IMR-90 (cell line): ENCODE data around the gene HTT. TPM values are rescaled to one million over a fixed set of nuclear protein-coding genes. Genes with fewer than 3 reads are reported as not detected.

Experiments
- ATAC-seq: fragments of 200-7000 bp; cut with Tn5 transposase; 2 replicates; pipeline ENCODE4 v1.9.1; 2020; ENCODE audit warnings: low read depth, mild to moderate bottlenecking, moderate library complexity
- BruUV-seq: library from RNA; stranded (reverse); fragments of 400-500 nt; replicated peaks from 2 replicates; lab custom pipeline; 2021; lab: Mats Ljungman, UMichigan
- CTCF ChIA-PET: fragments of 300-600 bp; formaldehyde crosslinking; extraction: SDS; loops from one replicate; lab custom pipeline; 2021; ENCODE audit warnings: antibody characterized with exemption; lab: Yijun Ruan, JAX
- POLR2A ChIA-PET: fragments of 300-600 bp; sonication (Branson Sonifier 250); formaldehyde crosslinking; loops from one replicate; lab custom pipeline; 2022; ENCODE audit warnings: antibody characterized with exemption; ENCODE audit not compliant: unreplicated experiment; lab: Charles Lee
- DNase-seq: peaks from one replicate; pipeline ENCODE4 v3.0.0; 2013
- H2AFZ ChIP-seq: replicated peaks from 2 replicates; pipeline ENCODE3; 2013; ENCODE audit warnings: low read length, mild to moderate bottlenecking; ENCODE audit not compliant: poor library complexity
- H2AK5ac ChIP-seq: 2 replicates; pipeline ENCODE4 v1.6.1; 2013; ENCODE audit warnings: low read depth, low read length, inconsistent platforms
- H2AK9ac ChIP-seq: replicated peaks from 2 replicates; pipeline ENCODE3; 2013; ENCODE audit warnings: mild to moderate bottlenecking, low read depth, low read length, moderate library complexity; ENCODE audit not compliant: poor library complexity
- H2BK120ac ChIP-seq: 2 replicates; pipeline ENCODE4 v1.6.1; 2013; ENCODE audit warnings: low read depth, low read length, inconsistent platforms
- H2BK15ac ChIP-seq: 3 replicates; pipeline ENCODE4 v1.6.1; 2013; ENCODE audit warnings: low read depth, low read length, inconsistent platforms
- H2BK20ac ChIP-seq: 2 replicates; pipeline ENCODE4 v1.6.1; 2013; ENCODE audit warnings: low read depth, mild to moderate bottlenecking, inconsistent platforms, low read length, moderate library complexity
- H2BK5ac ChIP-seq: 2 replicates; pipeline ENCODE4 v1.6.1; 2013; ENCODE audit warnings: mild to moderate bottlenecking, low read depth, low read length, inconsistent platforms; ENCODE audit not compliant: poor library complexity, severe bottlenecking
- H3K14ac ChIP-seq: replicated peaks from 2 replicates; pipeline ENCODE4 v1.6.1; 2013; ENCODE audit warnings: low read depth, low read length, inconsistent platforms
- H3K18ac ChIP-seq: 2 replicates; pipeline ENCODE4 v1.6.1; 2013; ENCODE audit warnings: low read depth, low read length, control low read depth
- H3K23ac ChIP-seq: 2 replicates; pipeline ENCODE4 v1.6.1; 2013; ENCODE audit warnings: low read depth, low read length, inconsistent platforms
- H3K27ac ChIP-seq: 2 replicates; pipeline ENCODE4 v1.5.1; 2013; ENCODE audit warnings: mild to moderate bottlenecking, control low read depth, low read length; ENCODE audit not compliant: insufficient read depth
- H3K27me3 ChIP-seq: 2 replicates; pipeline ENCODE4 v1.6.1; 2013; ENCODE audit warnings: low read length; ENCODE audit not compliant: control insufficient read depth, insufficient read depth
- H3K36me3 ChIP-seq: 2 replicates; pipeline ENCODE4 v1.6.1; 2013; ENCODE audit warnings: low read length, mixed read lengths; ENCODE audit not compliant: control insufficient read depth, insufficient read depth
- H3K4ac ChIP-seq: 2 replicates; pipeline ENCODE4 v1.6.1; 2013; ENCODE audit warnings: low read depth, low read length, inconsistent platforms
- H3K4me1 ChIP-seq: 2 replicates; pipeline ENCODE4 v1.6.1; 2013; ENCODE audit warnings: low read length, mixed read lengths; ENCODE audit not compliant: control insufficient read depth, insufficient read depth
- H3K4me2 ChIP-seq: 2 replicates; pipeline ENCODE4 v1.6.1; 2013; ENCODE audit warnings: low read depth, mild to moderate bottlenecking, control low read depth, low read length, moderate library complexity
- H3K4me3 ChIP-seq: 2 replicates; pipeline ENCODE4 v1.5.1; 2013; ENCODE audit warnings: low read depth, mild to moderate bottlenecking, control low read depth, low read length, moderate library complexity; ENCODE audit not compliant: insufficient read depth
- H3K56ac ChIP-seq: 2 replicates; pipeline ENCODE4 v1.6.1; 2013; ENCODE audit warnings: low read length, inconsistent platforms; ENCODE audit not compliant: insufficient read depth; ENCODE audit errors: extremely low read depth
- H3K79me1 ChIP-seq, 2 experiments: 2 replicates each; pipeline ENCODE4 v1.6.1; 2013; ENCODE audit warnings: low read length in 2 of 2, inconsistent platforms in 1 of 2, low read depth in 1 of 2
- H3K9ac ChIP-seq: 2 replicates; pipeline ENCODE4 v1.6.1; 2013; ENCODE audit warnings: low read depth, low read length, control low read depth
- H3K9me1 ChIP-seq: 2 replicates; pipeline ENCODE4 v1.6.1; 2013; ENCODE audit warnings: low read length, inconsistent platforms; ENCODE audit not compliant: insufficient read depth
- H3K9me3 ChIP-seq: 2 replicates; pipeline ENCODE4 v1.6.1; 2013; ENCODE audit warnings: low read length; ENCODE audit not compliant: control insufficient read depth, insufficient read depth
- H4K20me1 ChIP-seq: 2 replicates; pipeline ENCODE4 v1.6.1; 2013; ENCODE audit warnings: low read length, inconsistent platforms; ENCODE audit not compliant: insufficient read depth
- H4K5ac ChIP-seq: 2 replicates; pipeline ENCODE4 v1.6.1; 2013; ENCODE audit warnings: mild to moderate bottlenecking, low read depth, low read length, control low read depth
- H4K8ac ChIP-seq, 2 experiments: 2 replicates each; pipeline ENCODE4 v1.6.1; 2013; ENCODE audit warnings: low read depth in 2 of 2, low read length in 2 of 2, control low read depth in 1 of 2, inconsistent platforms in 1 of 2
- H4K91ac ChIP-seq: 2 replicates; pipeline ENCODE4 v1.6.1; 2013; ENCODE audit warnings: low read depth, low read length, inconsistent platforms; ENCODE audit not compliant: insufficient read depth
- CEBPB ChIP-seq: IDR thresholded peaks from 2 replicates; pipeline ENCODE4 v1.6.1; 2012; ENCODE audit warnings: low read depth, low read length, improper control_type of control experiment
- WGBS, 2 experiments: methylation state at CpG; one replicate each; pipeline versions ENCODE4 v1.1.5 to v1.1.7; 2013; ENCODE audit warnings: missing lambda C conversion rate in 2 of 2; ENCODE audit not compliant: insufficient read length in 1 of 2; ENCODE audit errors: extremely low coverage in 2 of 2; 5-methylcytosine and 5-hydroxymethylcytosine counted together
- dilution Hi-C: fragments of 300-500 bp; cut with HindIII; formaldehyde crosslinking; loops from one replicate; pipeline ENCODE4 v1.14.3; 2018; ENCODE audit warnings: low sequenced_read_pairs; ENCODE audit not compliant: unreplicated experiment
- in situ Hi-C: fragments of 300-500 bp; cut with MboI; formaldehyde crosslinking; loops from 3 replicates; pipeline ENCODE4 v1.14.3; 2019; ENCODE audit warnings: low sequenced_read_pairs, inconsistent platforms, mixed read lengths
- intact Hi-C: fragments of 100-400 bp; cut with micrococcal nuclease; formaldehyde crosslinking; loops from 2 replicates; pipeline ENCODE4 v1.10.0; 2022
- polyA plus RNA-seq, 3 experiments: library from polyadenylated mRNA; depleted of rRNA; stranded (reverse); fragments of >200 nt; gene quantifications; 2 replicates each; pipeline ENCODE4 v1.2.3, GENCODE V29; 2012; ENCODE audit warnings: low replicate concordance in 1 of 3
- total RNA-seq: library from RNA; depleted of rRNA; stranded (reverse); fragments of >200 nt; gene quantifications from 2 replicates; pipeline ENCODE4 v1.2.3, GENCODE V29; 2012

Gene HTT
- total and polyA plus RNA-seq, 2 of the 4 experiments (the other 2 are of a cell fraction), result 11.6 to 14.3 TPM

DNA sequence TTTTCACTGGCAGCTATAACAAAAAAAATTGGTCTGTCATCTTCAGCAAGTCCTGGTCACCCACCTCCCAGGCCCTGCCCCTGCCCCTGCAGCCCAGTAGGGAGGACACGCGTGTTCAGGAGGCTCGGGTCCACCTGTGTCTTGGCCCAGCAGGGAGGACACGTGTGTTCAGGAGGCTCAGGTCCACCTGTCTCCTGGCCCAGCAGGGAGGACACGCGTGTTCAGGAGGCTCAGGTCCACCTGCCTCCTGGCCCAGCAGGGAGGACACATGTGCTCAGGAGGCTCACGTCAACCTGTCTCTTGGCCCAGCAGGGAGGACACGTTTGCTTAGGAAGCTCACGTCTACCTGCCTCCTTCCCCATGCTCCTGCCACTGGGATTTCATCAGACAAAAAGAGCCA lies 45.0 kb upstream of the HTT start:
- no TSS peak for BruUV-seq
- in situ Hi-C loops (loop anchor here (25.0 kb wide), 1 partner anchor 267 kb away; the partner anchor contains the start of gene TNIP2), dilution Hi-C loops (no loop called here), intact Hi-C loops (no loop called here)
- H3K9ac ChIP-seq, result no peak overlapping the region
- H2AFZ ChIP-seq, result no peak overlapping the region
- no peak overlapping the region for H2AK5ac ChIP-seq
- H3K18ac ChIP-seq, result no peak overlapping the region
- H3K14ac ChIP-seq, result no peak overlapping the region
- H3K4me2 ChIP-seq, result no peak overlapping the region
- no peaks in the 10 kb centered on the region for H3K9me1 ChIP-seq
- no peak overlapping the region for H4K8ac ChIP-seq
- TF ChIP-seq CEBPB, result no peak
- ChIA-PET POLR2A (no interaction called here), CTCF (no interaction called here)
- H2BK5ac ChIP-seq, result no peak overlapping the region
- no peak overlapping the region for H3K56ac ChIP-seq
- H3K4me1 ChIP-seq, result no peaks in the 10 kb centered on the region
- no peak overlapping the region for H3K4me3 ChIP-seq
- WGBS, 2 experiments, result 82% methylated on average over 4 of the region's 9 CpGs; no CpG with 5 or more reads in 1 of the 2 experiments
- ATAC-seq (no peak), DNase-seq (no peak)
- H2BK120ac ChIP-seq, result no peak overlapping the region
- H4K20me1 ChIP-seq, result no peaks in the 10 kb centered on the region
- no peak overlapping the region for H3K27ac ChIP-seq
- no peak overlapping the region for H2BK15ac ChIP-seq
- peaks cover 25% of the 10 kb centered on the region for H3K27me3 ChIP-seq
- H2BK20ac ChIP-seq, result no peak overlapping the region
- no peaks in the 10 kb centered on the region for H3K79me1 ChIP-seq
- H4K5ac ChIP-seq, result no peak overlapping the region
- H3K23ac ChIP-seq, result no peak overlapping the region
- H4K91ac ChIP-seq, result no peak overlapping the region
- no peak overlapping the region for H3K4ac ChIP-seq
- H3K9me3 ChIP-seq, result no peaks in the 10 kb centered on the region
- no peaks in the 10 kb centered on the region for H3K36me3 ChIP-seq
- no peak overlapping the region for H2AK9ac ChIP-seq
